Transverse colon (tissue), 4 donors: ENCODE measurements around the gene DRC7. TPM values are rescaled to one million over a fixed set of nuclear protein-coding genes. Genes with fewer than 3 reads are reported as not detected.

Experiments used
- DNase-seq: peaks from one replicate; pipeline ENCODE4 v3.0.0-alpha.2; 2019
- H3K27ac ChIP-seq, 4 donors: fragments of 200-600 bp; sonication (generic); 2 replicates each; pipeline ENCODE4 v1.5.1; 2016 to 2018; ENCODE audit warnings: inconsistent platforms in 4 of 4
- H3K27me3 ChIP-seq: fragments of 200-600 bp; sonication (generic); 2 replicates; pipeline ENCODE4 v1.5.1; 2017; ENCODE audit warnings: inconsistent platforms
- H3K36me3 ChIP-seq, 4 donors: fragments of 200-600 bp; sonication (generic); 2 replicates each; pipeline ENCODE4 v1.5.1; 2017 to 2019; ENCODE audit warnings: inconsistent platforms in 4 of 4
- H3K4me1 ChIP-seq, 4 donors: fragments of 200-600 bp; sonication (generic); 2 replicates each; pipeline ENCODE4 v1.5.1; 2017 to 2020; ENCODE audit warnings: inconsistent platforms in 4 of 4
- H3K4me3 ChIP-seq, 4 donors: fragments of 200-600 bp; sonication (generic); 1 replicate in 1 of 4; 2 replicates in 3 of 4; pipeline versions ENCODE4 v1.5.1 to v1.6.1; 2017 to 2019; ENCODE audit warnings: inconsistent platforms in 4 of 4
- H3K9me3 ChIP-seq, 2 donors: fragments of 200-600 bp; sonication (generic); 2 replicates each; pipeline ENCODE4 v1.5.1; 2017 to 2019; ENCODE audit warnings: inconsistent platforms in 2 of 2
- EP300 ChIP-seq: sonication (generic); formaldehyde crosslinking; IDR thresholded peaks from one replicate; pipeline ENCODE4 v1.6.1; 2017; ENCODE audit warnings: antibody characterized with exemption, low read depth
- POLR2A ChIP-seq: fragments of 450-650 bp; IDR thresholded peaks from one replicate; pipeline ENCODE4 v1.6.1; 2016; ENCODE audit warnings: antibody characterized with exemption, mild to moderate bottlenecking, moderate library complexity
- POLR2AphosphoS5 ChIP-seq, 3 donors: sonication (generic); formaldehyde crosslinking; IDR thresholded peaks; one replicate each; pipeline ENCODE4 v1.6.1; 2016; ENCODE audit warnings: antibody characterized with exemption in 3 of 3
- WGBS, 2 donors: methylation state at CpG; one replicate each; pipeline ENCODE4 v1.1.5; 2018; ENCODE audit warnings: low coverage in 1 of 2; 5-methylcytosine and 5-hydroxymethylcytosine counted together
- in situ Hi-C, 4 donors: fragments of 200-750 bp; cut with MboI; loops; one replicate each; pipeline versions ENCODE4 v1.15.0 to v1.15.1; 2017; ENCODE audit warnings: low sequenced_read_pairs in 3 of 4, low pct_ligation_motif_present in 1 of 4, low pct_unique_long_range_greater_than_20kb in 1 of 4
- intact Hi-C: fragments of 100-400 bp; cut with DNase I; formaldehyde crosslinking; loops from one replicate; pipeline ENCODE4 v1.15.1; 2023; ENCODE audit warnings: low total_unique reads
- total RNA-seq, 4 donors: library from RNA; depleted of rRNA; stranded (reverse); fragments of >200 nt; gene quantifications; one replicate each; pipeline ENCODE4 v1.1.0, GENCODE V29; 2016
- TF ChIP-seq, protein P1 (sequence below), 5 experiments: fragments of 200-600 bp in 3 of 5; fragments of 450-650 bp in 2 of 5; sonication (generic) in 3 of 5; IDR thresholded peaks; 1 replicate in 2 of 5; 2 replicates in 3 of 5; pipeline ENCODE4 v1.5.1; 2016 to 2017; ENCODE audit warnings: antibody characterized with exemption in 5 of 5, inconsistent platforms in 3 of 5, mild to moderate bottlenecking in 2 of 5, moderate library complexity in 1 of 5

DRC7 gene
- total RNA-seq, 4 donors from 2014 or later: not detected

DNA sequence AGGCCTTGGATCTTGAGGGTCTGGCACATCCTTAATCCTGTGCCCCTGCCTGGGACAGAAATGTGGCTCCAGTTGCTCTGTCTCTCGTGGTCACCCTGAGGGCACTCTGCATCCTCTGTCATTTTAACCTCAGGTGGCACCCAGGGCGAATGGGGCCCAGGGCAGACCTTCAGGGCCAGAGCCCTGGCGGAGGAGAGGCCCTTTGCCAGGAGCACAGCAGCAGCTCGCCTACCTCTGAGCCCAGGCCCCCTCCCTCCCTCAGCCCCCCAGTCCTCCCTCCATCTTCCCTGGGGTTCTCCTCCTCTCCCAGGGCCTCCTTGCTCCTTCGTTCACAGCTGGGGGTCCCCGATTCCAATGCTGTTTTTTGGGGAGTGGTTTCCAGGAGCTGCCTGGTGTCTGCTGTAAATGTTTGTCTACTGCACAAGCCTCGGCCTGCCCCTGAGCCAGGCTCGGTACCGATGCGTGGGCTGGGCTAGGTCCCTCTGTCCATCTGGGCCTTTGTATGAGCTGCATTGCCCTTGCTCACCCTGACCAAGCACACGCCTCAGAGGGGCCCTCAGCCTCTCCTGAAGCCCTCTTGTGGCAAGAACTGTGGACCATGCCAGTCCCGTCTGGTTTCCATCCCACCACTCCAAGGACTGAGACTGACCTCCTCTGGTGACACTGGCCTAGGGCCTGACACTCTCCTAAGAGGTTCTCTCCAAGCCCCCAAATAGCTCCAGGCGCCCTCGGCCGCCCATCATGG lies 30.5 kb upstream of the DRC7 start:
- intact Hi-C loops (no loop called here), in situ Hi-C loops (no loop called here)
- H3K4me3 ChIP-seq: no peak overlapping the region
- H3K27ac ChIP-seq: no peak overlapping the region
- no peaks in the 10 kb centered on the region for H3K9me3 ChIP-seq
- TF ChIP-seq POLR2AphosphoS5 (IDR thresholded peaks at IDR 0.05) (no peak), EP300 (no peak), POLR2A (no peak)
- TF ChIP-seq, protein P1, sequence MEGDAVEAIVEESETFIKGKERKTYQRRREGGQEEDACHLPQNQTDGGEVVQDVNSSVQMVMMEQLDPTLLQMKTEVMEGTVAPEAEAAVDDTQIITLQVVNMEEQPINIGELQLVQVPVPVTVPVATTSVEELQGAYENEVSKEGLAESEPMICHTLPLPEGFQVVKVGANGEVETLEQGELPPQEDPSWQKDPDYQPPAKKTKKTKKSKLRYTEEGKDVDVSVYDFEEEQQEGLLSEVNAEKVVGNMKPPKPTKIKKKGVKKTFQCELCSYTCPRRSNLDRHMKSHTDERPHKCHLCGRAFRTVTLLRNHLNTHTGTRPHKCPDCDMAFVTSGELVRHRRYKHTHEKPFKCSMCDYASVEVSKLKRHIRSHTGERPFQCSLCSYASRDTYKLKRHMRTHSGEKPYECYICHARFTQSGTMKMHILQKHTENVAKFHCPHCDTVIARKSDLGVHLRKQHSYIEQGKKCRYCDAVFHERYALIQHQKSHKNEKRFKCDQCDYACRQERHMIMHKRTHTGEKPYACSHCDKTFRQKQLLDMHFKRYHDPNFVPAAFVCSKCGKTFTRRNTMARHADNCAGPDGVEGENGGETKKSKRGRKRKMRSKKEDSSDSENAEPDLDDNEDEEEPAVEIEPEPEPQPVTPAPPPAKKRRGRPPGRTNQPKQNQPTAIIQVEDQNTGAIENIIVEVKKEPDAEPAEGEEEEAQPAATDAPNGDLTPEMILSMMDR (IDR thresholded peaks at IDR 0.05): no peak
- DNase-seq: no peak
- WGBS, 2 donors: 80 to 87% methylated on average over 1 to 15 of the region's 15 CpGs
- no peaks in the 10 kb centered on the region for H3K36me3 ChIP-seq
- H3K27me3 ChIP-seq: no peaks in the 10 kb centered on the region
- H3K4me1 ChIP-seq: no peaks in the 10 kb centered on the region

DNA sequence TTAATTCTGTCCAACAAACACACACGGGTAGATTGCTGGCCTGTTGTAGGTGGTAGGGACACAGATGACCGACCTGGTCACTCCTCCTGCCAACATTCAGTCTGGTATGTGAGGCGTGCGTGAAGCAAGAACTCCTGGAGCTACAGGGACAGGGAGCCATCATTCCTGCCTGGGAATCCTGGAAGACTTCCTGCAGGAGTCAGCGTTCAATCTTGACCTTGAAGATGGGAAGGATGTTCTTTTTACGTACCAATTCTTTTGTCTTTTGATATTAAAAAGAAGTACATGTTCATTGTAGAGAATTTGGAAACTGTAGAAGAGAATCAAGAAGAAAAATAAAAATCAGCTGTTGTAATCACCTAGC lies 30.0 kb upstream of the DRC7 start:
- Histone ChIP-seq H3K27me3 (no peaks in the 10 kb centered on the region), H3K9me3 (no peaks in the 10 kb centered on the region), H3K4me1 (no peaks in the 10 kb centered on the region), H3K27ac (no peak overlapping the region), H3K4me3 (no peak overlapping the region), H3K36me3 (no peaks in the 10 kb centered on the region)
- in situ Hi-C loops: no loop called here
- WGBS, 2 donors: 81 to 86% methylated on average over 5 to 6 of the region's 6 CpGs
- intact Hi-C loops: no loop called here
- no peak for TF ChIP-seq POLR2AphosphoS5 (IDR thresholded peaks at IDR 0.05)
- no peak for TF ChIP-seq POLR2A
- TF ChIP-seq, protein P1 (IDR thresholded peaks at IDR 0.05): no peak
- TF ChIP-seq EP300: no peak
- DNase-seq: no peak

DNA sequence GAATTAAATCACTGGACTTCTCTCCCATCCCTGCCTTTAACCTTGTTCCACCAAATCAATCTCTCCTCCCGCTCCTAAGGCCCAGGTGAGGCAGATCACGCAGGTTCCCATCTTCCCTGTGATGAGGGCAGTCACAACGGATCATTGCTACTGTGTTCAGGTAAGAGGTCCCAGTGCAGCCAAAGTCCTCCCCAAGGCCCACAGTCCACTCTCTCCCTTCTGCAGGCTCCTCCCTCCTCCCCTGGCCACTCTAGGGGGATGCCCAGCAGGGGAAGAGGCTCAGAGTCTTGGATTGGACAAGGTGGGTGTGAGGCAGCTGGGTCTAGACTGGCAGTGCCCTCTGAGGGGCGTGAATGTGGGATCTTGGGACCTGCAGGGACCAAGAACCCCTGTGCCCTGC lies 29.1 kb upstream of the DRC7 start:
- Histone ChIP-seq H3K4me1 (no peaks in the 10 kb centered on the region), H3K36me3 (no peaks in the 10 kb centered on the region), H3K27me3 (no peaks in the 10 kb centered on the region), H3K9me3 (no peaks in the 10 kb centered on the region), H3K4me3 (no peak overlapping the region), H3K27ac (no peak overlapping the region)
- WGBS, 2 donors: 88% methylated on average over 4 of the region's 4 CpGs; no CpG with 5 or more reads in 1 of the 2 donors
- in situ Hi-C loops (no loop called here), intact Hi-C loops (no loop called here)
- no peak for DNase-seq
- TF ChIP-seq POLR2A (no peak), POLR2AphosphoS5 (IDR thresholded peaks at IDR 0.05) (no peak), EP300 (no peak)
- TF ChIP-seq, protein P1 (IDR thresholded peaks at IDR 0.05): no peak

DNA sequence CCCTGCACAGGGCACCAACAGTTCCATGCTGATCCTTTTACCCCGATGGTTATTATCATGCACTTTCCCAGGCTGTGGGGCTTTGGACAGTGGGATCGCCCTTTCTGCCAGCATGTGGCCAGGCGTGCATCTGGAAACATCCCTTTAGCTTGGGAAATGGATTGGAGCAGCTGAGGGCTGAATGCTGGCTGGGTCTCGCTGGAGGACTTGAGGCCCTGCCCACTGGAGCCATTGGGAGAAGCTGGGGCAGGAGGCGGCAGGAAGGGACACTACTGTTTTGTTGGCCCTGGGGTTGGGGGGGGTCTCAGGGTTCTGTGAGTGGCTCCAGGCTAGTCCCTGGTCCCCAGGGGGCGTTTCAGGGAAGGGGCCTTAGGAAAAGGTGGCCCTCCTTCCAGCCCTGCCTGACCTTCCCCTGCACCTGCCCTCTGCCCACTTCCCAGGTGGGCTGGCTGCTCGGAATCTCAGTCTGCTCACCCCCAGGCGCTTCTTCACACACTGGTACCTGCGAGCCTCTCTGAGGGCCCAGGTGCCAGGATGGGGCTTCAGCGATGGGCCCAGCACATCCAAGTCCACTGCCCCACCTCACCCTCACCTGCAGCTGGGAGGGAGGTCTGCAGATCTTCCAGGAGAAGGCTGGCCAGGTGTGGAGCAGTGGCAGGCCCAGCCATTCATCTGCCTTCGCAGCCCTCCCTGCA lies 28.1 kb upstream of the DRC7 start:
- Histone ChIP-seq H3K4me3 (no peak overlapping the region), H3K9me3 (no peaks in the 10 kb centered on the region), H3K27me3 (no peaks in the 10 kb centered on the region), H3K36me3 (no peaks in the 10 kb centered on the region), H3K4me1 (no peaks in the 10 kb centered on the region), H3K27ac (no peak overlapping the region)
- in situ Hi-C loops (no loop called here), intact Hi-C loops (no loop called here)
- WGBS, 2 donors: 86% methylated on average over 11 of the region's 11 CpGs; no CpG with 5 or more reads in 1 of the 2 donors
- DNase-seq: no peak
- no peak for TF ChIP-seq POLR2A
- TF ChIP-seq EP300: no peak
- no peak for TF ChIP-seq POLR2AphosphoS5 (IDR thresholded peaks at IDR 0.05)
- TF ChIP-seq, protein P1 (IDR thresholded peaks at IDR 0.05): no peak
